Mononuclear cell (primary cell): Measurements from ENCODE around the gene CYFIP1. TPM values are rescaled to one million over a fixed set of nuclear protein-coding genes. Genes with fewer than 3 reads are reported as not detected.

ENCODE experiments used
- H3K27me3 ChIP-seq: 2 replicates; pipeline ENCODE4 v1.6.0; 2011; ENCODE audit warnings: low read length, control low read depth; ENCODE audit not compliant: insufficient read depth
- H3K4me1 ChIP-seq: 2 replicates; pipeline ENCODE4 v1.5.1; 2011; ENCODE audit warnings: mild to moderate bottlenecking, low read length, control low read depth; ENCODE audit not compliant: insufficient read depth
- H3K4me3 ChIP-seq: 2 replicates; pipeline ENCODE4 v1.5.1; 2011; ENCODE audit warnings: mild to moderate bottlenecking, low read length, moderate library complexity
- H3K9me3 ChIP-seq: 2 replicates; pipeline ENCODE4 v1.5.1; 2011; ENCODE audit warnings: low read depth, mild to moderate bottlenecking, control low read depth, low read length
- total RNA-seq: library from RNA; depleted of rRNA; stranded (reverse); fragments of >200 nt; gene quantifications from one replicate; pipeline ENCODE4 v1.2.3, GENCODE V29; 2012

The CYFIP1 gene
- total RNA-seq, 1 donor, result 12.9 TPM

DNA sequence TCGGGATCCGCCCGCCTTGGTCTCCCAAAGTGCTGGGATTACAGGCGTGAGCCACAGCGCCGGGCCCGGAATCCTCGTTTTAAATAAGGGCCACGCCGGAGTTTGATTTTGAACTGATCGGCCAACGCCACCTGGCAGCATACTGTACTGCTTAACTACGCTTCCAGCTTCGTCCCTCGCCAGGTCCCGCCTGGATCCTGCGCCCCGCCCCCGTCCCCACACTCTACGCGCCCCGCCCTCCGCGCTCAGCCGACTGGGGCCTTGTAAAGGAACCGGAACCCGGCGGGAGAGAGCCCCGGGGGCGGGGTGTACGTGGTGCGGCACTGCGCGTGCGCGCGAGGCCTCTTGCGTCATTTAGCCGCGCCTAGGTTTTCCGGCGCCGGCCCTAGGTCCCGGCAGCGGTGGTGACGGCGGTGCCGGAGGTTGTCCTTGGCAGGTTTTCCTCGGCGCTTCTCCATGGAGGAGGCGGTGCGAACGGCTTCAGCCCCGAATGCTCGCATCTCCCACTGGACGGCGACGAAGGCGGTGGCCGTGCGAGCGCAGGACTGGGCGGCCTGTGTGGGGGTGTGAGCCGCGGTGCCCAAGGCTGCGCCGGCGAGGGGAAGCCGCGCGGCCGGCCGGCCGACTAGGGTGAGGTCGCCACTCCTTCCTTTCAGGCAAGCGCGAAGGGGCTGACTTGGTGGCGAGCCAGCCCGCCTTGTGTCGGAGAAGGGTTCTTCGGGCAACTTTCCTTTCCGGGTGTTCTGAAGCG, 141.7 kb downstream of the CYFIP1 start, which contains the start of gene NIPA2:
Gene NIPA2, plus strand, starts transcription at position 375 of the 751 bp plus-strand sequence. CDS start 13,066 bp downstream, outside the sequence.
- peaks cover 23% of the 10 kb centered on the region for H3K4me1 ChIP-seq
- H3K9me3 ChIP-seq, result no peaks in the 10 kb centered on the region
- peak within 1 kb of the TSS; percentile 99 for H3K4me3 ChIP-seq
- no peaks in the 10 kb centered on the region for H3K27me3 ChIP-seq

DNA sequence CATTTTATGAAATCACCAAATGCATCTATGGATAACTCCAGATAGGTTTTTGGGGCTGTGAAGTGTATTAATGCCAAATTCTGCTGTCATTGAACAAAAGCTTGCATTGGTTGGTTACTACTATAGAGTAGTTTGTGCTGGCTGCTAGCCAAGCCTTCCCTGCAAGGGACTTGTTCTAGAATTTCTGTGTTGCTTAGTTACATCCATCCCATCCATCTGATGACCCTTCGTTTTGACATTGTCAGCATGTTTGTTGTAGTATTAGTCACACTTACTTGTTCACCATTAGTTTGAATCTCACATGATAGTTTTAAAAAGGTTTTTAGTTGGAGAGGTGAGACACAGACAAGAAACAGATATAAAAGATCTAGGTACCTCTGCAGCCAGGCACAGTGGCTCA, 148.7 kb downstream of the CYFIP1 start:
- Histone ChIP-seq H3K27me3 (no peaks in the 10 kb centered on the region), H3K9me3 (no peaks in the 10 kb centered on the region), H3K4me1 (no peaks in the 10 kb centered on the region), H3K4me3 (no peak overlapping the region)

DNA sequence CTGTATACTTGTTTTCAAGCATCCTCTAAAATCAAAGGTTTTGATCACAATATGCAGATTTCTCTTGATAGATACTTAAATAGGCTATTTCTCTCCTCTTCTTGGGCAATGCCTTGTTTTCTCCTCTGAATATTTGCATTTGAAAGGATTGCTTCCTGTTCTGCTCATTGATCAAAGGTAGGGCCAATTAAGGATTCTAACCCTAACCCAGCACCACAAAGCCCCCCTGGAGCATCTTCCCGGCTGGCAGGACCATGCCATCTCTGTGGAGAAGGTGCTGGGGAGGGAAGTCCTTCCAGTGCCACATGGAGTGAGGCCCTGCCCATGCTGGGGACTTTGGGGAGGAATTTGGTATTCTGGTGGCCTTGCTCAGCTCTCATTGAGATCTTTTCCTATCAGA, 153.0 kb downstream of the CYFIP1 start:
- Histone ChIP-seq H3K27me3 (no peaks in the 10 kb centered on the region), H3K9me3 (no peaks in the 10 kb centered on the region), H3K4me1 (no peaks in the 10 kb centered on the region), H3K4me3 (no peak overlapping the region)

DNA sequence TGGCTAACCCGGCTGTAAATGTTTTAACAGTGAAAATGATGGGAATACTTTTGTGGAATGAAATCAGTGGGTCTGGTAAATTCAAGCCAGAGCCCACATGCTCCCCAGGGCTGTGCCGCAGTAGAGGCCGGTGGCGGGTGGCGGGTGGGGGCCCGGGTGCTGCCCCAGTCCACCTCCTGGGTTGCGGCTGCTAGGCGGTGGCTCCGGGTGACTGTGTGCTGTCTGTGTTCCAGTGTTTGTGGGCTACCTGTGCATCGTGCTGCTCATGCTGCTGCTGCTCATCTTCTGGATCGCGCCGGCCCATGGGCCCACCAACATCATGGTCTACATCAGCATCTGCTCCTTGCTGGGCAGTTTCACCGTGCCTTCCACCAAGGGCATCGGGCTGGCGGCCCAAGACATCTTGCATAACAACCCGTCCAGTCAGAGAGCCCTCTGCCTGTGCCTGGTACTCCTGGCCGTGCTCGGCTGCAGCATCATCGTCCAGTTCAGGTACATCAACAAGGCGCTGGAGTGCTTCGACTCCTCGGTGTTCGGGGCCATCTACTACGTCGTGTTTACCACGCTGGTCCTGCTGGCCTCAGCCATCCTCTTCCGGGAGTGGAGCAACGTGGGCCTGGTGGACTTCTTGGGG, 156.6 kb downstream of the CYFIP1 start:
- Histone ChIP-seq H3K9me3 (no peaks in the 10 kb centered on the region), H3K4me1 (no peaks in the 10 kb centered on the region), H3K4me3 (no peak overlapping the region), H3K27me3 (no peaks in the 10 kb centered on the region)

DNA sequence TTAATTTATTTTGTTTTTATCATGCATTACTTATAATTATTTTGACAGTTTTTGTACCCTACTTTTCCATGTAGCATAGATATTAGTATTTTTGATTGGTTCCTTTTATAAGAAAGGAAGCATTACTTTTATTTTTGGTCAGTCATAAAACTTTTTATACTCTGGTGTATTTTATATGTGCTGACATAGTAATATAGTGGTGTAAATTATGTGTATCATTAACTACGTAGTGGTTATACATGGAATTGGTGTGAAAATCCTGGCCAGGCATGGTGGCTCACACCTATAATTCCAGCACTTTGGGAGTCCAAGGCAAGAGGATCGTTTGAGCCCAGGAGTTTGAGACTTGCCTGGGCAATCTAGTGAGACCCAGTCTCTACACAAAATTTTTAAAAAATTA, 160.5 kb downstream of the CYFIP1 start:
- no peaks in the 10 kb centered on the region for H3K4me1 ChIP-seq
- no peaks in the 10 kb centered on the region for H3K9me3 ChIP-seq
- no peaks in the 10 kb centered on the region for H3K27me3 ChIP-seq
- no peak overlapping the region for H3K4me3 ChIP-seq

Other genes with a start within 250 kb of the CYFIP1 start
- 6.2 TPM for gene NIPA1, start 193.7 kb downstream of the CYFIP1 start, total RNA-seq
- 42.5 TPM for gene NIPA2, start 141.7 kb downstream of the CYFIP1 start, total RNA-seq
- 37.5 TPM for gene TUBGCP5, start 59.2 kb upstream of the CYFIP1 start, total RNA-seq
- gene GOLGA6L1, start 156.5 kb upstream of the CYFIP1 start, total RNA-seq, result not detected